Measurements from ENCODE around the gene MYOM1.

MYOM1 gene

DNA sequence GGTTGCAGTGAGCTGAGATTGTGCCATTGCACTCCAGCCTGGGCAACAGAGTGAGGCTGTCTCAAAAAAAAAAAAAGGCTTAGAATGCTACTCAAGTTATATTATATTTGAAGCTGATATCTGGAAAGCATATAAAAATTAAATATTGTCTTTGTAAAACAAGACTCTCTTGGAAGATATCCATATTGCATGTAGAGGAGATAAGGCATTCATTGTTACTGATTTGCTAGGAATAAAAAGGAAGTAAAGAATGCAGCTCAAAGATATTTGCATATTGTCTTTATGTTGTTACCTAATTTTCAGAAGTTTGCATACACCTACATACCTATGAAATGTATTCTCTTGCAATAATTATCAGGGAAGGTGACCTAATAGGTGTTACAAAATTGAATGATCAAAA is 79.4 kb downstream of the MYOM1 start:
- Histone ChIP-seq H3K79me2 (ENCODE audit: low read length) (no peaks in the 10 kb centered on the region), H3K4me2 (ENCODE audit: low read length) (no peak overlapping the region), H3K9me3 (ENCODE audit: insufficient read depth, low read length) (no peaks in the 10 kb centered on the region), H3K36me3 (replicated peaks; ENCODE audit: low read depth, low read length) (no peaks in the 10 kb centered on the region), H3K9ac (ENCODE audit: low read length) (no peak overlapping the region), H2AFZ (ENCODE audit: low read depth, low read length) (no peak overlapping the region), H3K4me3 (ENCODE audit: low read length) (no peak overlapping the region), H3K4me1 (ENCODE audit: low read length) (no peaks in the 10 kb centered on the region), H4K20me1 (ENCODE audit: insufficient read depth, low read length) (no peaks in the 10 kb centered on the region), H3K27ac (ENCODE audit: low read length) (no peak overlapping the region), H3K27me3 (ENCODE audit: low read depth, low read length) (peaks cover 15% of the 10 kb centered on the region)
- no peak for TF ChIP-seq EZH2phosphoT487 (IDR thresholded peaks at IDR 0.05; ENCODE audit: low read depth)
- TF ChIP-seq, protein P1, sequence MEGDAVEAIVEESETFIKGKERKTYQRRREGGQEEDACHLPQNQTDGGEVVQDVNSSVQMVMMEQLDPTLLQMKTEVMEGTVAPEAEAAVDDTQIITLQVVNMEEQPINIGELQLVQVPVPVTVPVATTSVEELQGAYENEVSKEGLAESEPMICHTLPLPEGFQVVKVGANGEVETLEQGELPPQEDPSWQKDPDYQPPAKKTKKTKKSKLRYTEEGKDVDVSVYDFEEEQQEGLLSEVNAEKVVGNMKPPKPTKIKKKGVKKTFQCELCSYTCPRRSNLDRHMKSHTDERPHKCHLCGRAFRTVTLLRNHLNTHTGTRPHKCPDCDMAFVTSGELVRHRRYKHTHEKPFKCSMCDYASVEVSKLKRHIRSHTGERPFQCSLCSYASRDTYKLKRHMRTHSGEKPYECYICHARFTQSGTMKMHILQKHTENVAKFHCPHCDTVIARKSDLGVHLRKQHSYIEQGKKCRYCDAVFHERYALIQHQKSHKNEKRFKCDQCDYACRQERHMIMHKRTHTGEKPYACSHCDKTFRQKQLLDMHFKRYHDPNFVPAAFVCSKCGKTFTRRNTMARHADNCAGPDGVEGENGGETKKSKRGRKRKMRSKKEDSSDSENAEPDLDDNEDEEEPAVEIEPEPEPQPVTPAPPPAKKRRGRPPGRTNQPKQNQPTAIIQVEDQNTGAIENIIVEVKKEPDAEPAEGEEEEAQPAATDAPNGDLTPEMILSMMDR (IDR thresholded peaks at IDR 0.05; ENCODE audit: low read depth, low read length), result no peak

DNA sequence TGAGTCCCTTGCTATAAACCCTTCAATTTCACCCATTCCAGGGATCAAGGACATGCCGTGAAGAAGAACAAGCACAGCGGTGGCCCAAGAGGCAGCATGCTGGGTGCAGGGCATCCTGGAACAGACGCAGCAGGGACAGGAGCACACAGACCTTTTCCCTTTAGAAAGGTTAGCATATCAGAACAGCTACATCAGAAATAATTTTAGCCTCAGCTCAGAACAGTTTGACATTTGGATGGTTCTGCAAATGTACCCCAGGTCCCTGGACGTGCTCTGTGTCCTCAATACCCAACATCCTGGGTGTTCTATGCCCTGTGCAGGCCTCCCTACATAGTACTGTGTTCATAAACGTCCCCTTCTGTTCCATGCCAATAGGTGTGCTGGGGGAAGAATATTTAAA is 80.4 kb downstream of the MYOM1 start:
- Histone ChIP-seq H2AFZ (ENCODE audit: low read depth, low read length) (no peak overlapping the region), H3K36me3 (replicated peaks; ENCODE audit: low read depth, low read length) (no peaks in the 10 kb centered on the region), H3K4me1 (ENCODE audit: low read length) (no peaks in the 10 kb centered on the region), H3K4me2 (ENCODE audit: low read length) (no peak overlapping the region), H3K4me3 (ENCODE audit: low read length) (no peak overlapping the region), H3K9ac (ENCODE audit: low read length) (no peak overlapping the region), H3K9me3 (ENCODE audit: insufficient read depth, low read length) (no peaks in the 10 kb centered on the region), H3K79me2 (ENCODE audit: low read length) (no peaks in the 10 kb centered on the region), H4K20me1 (ENCODE audit: insufficient read depth, low read length) (no peaks in the 10 kb centered on the region), H3K27ac (ENCODE audit: low read length) (no peak overlapping the region), H3K27me3 (ENCODE audit: low read depth, low read length) (peaks cover 15% of the 10 kb centered on the region)
- no peak for TF ChIP-seq EZH2phosphoT487 (IDR thresholded peaks at IDR 0.05; ENCODE audit: low read depth)
- TF ChIP-seq, protein P1 (IDR thresholded peaks at IDR 0.05; ENCODE audit: low read depth, low read length), result no peak

DNA sequence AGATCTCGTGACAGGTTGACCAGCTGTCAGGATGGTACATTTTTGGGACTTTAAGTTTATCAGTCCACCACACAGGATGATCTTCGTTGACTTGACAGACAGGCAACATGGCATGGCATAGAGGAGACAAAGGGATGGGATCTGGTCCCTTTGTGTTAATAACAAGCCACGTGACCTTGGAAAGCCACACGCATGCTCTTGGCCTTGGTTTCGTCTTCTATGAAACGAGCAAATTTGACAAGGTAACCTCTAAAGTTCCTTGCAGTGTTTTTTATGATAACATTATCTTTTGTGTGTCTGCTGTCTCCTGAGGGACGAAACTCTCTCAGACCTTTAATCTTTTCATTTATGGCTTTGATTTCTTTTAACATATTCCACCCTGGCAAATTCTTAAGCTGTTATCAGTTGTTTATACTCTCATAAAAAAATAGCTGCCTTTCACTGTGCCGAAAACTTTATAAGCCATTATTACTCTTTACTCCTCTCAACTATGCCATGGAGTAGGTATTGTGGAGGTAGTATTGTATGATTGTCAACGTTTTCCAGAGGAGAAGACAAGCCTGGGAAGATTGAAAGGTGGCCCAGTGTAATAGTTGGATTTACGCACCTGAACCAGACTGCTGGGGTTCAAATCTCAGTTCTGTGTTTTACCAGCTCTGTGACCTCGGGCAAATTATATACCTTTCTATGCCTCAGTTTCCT is 81.3 kb downstream of the MYOM1 start:
- TF ChIP-seq EZH2phosphoT487 (IDR thresholded peaks at IDR 0.05; ENCODE audit: low read depth), result no peak
- TF ChIP-seq, protein P1 (IDR thresholded peaks at IDR 0.05; ENCODE audit: low read depth, low read length), result no peak
- Histone ChIP-seq H4K20me1 (ENCODE audit: insufficient read depth, low read length) (no peaks in the 10 kb centered on the region), H3K27me3 (ENCODE audit: low read depth, low read length) (peaks cover 15% of the 10 kb centered on the region), H3K9me3 (ENCODE audit: insufficient read depth, low read length) (no peaks in the 10 kb centered on the region), H3K36me3 (replicated peaks; ENCODE audit: low read depth, low read length) (no peaks in the 10 kb centered on the region), H2AFZ (ENCODE audit: low read depth, low read length) (no peak overlapping the region), H3K27ac (ENCODE audit: low read length) (no peak overlapping the region), H3K4me2 (ENCODE audit: low read length) (no peak overlapping the region), H3K9ac (ENCODE audit: low read length) (no peak overlapping the region), H3K4me3 (ENCODE audit: low read length) (no peak overlapping the region), H3K4me1 (ENCODE audit: low read length) (no peaks in the 10 kb centered on the region), H3K79me2 (ENCODE audit: low read length) (no peaks in the 10 kb centered on the region)

DNA sequence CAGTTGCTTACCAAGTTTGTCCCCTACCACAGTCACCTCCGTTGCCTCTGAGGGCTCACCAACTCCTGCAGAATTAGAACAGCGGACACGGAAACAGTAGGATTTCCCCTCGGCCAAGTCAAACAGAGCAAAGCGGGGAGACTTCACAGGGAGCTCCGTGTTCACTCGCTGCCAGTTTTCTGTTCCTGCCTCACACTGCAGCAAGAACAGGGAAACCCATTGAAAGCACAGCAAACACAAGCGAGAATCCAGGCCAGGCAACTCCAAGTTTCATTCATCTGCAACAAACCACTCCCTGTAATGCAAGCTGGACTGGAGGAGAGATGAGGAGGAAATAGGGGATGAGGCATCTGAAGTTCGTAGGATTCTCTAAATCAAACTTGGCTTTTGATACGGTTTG is 84.2 kb downstream of the MYOM1 start:
- H3K9me3 ChIP-seq (ENCODE audit: insufficient read depth, low read length), result no peaks in the 10 kb centered on the region
- no peaks in the 10 kb centered on the region for H3K79me2 ChIP-seq (ENCODE audit: low read length)
- TF ChIP-seq EZH2phosphoT487 (IDR thresholded peaks at IDR 0.05; ENCODE audit: low read depth), result no peak
- TF ChIP-seq, protein P1 (IDR thresholded peaks at IDR 0.05; ENCODE audit: low read depth, low read length), result no peak
- no peak overlapping the region for H3K9ac ChIP-seq (ENCODE audit: low read length)
- peaks cover 19% of the 10 kb centered on the region for H3K27me3 ChIP-seq (ENCODE audit: low read depth, low read length)
- H3K4me2 ChIP-seq (ENCODE audit: low read length), result no peak overlapping the region
- no peaks in the 10 kb centered on the region for H3K36me3 ChIP-seq (replicated peaks; ENCODE audit: low read depth, low read length)
- H3K4me3 ChIP-seq (ENCODE audit: low read length), result no peak overlapping the region
- no peak overlapping the region for H2AFZ ChIP-seq (ENCODE audit: low read depth, low read length)
- no peaks in the 10 kb centered on the region for H4K20me1 ChIP-seq (ENCODE audit: insufficient read depth, low read length)
- H3K27ac ChIP-seq (ENCODE audit: low read length), result no peak overlapping the region
- H3K4me1 ChIP-seq (ENCODE audit: low read length), result no peaks in the 10 kb centered on the region

Measured in OCI-LY3 (cell line).